HG02938 (cell line): Measurements from ENCODE around the gene STMN3.
"Not testable (repeated sequence)": the region's sequence is repeated elsewhere in the genome, so short reads cannot be mapped to it uniquely, and the experiment has no call there.

ENCODE experiments used
- ATAC-seq: cut with Tn5 transposase; IDR thresholded peaks from one replicate; pipeline ENCODE4 v1.9.1; 2021; ENCODE audit warnings: mild to moderate bottlenecking, moderate library complexity; ENCODE audit not compliant: unreplicated experiment

The STMN3 gene

DNA sequence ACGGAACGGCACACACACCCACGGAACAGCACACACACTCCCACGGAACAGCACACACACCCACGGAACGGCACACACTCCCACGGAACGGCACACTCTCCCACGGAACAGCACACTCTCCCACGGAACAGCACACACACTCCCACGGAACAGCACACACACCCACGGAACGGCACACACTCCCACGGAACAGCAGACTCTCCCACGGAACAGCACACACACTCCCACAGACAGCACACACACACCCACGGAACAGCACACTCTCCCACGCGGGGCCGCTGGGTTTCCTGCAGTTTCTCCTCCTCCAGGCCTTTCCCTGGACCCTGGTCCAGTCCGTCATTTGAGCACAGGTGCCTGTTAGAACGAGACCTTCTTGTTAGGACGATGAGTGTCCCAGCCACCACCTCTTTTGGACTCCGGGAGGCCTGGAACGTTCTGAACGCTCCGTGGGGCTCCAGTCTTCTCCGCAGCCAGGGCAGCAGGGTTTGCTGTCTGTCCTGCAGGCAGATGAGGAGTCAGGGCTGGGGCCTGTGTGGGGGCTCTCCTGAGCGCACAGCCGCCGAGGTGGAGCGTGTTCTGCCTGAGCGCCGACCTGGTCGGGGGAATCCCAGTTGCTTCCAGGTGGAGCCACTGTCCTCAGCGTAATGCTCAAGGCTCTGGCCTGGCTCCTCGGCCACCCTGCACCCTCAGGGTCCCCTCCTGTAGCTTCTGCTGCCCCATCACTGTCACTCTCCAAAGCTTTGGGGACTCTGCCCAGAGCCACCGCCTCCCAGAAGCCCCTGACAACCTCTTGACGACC lies 25.6 kb upstream of the STMN3 start:
- ATAC-seq = no peak

DNA sequence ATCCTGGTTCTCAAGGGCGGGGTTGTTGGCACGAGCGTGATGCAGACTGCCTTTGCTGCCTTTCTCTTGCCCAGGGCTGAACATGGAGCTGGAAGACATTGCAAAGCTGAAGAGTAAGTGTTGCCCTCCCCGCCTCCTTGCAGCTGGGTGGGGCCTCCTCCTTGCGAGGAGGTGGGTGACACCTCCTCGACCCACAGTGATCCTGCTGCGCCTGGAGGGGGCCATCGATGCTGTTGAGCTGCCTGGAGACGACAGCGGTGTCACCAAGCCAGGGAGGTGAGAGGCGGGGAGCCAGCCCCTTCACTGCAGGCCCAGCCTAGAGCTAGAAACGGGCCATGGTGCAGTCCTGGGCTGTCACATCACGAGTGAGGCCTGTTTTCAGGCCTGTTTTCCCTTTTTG lies 24.8 kb upstream of the STMN3 start:
- no peak for ATAC-seq

DNA sequence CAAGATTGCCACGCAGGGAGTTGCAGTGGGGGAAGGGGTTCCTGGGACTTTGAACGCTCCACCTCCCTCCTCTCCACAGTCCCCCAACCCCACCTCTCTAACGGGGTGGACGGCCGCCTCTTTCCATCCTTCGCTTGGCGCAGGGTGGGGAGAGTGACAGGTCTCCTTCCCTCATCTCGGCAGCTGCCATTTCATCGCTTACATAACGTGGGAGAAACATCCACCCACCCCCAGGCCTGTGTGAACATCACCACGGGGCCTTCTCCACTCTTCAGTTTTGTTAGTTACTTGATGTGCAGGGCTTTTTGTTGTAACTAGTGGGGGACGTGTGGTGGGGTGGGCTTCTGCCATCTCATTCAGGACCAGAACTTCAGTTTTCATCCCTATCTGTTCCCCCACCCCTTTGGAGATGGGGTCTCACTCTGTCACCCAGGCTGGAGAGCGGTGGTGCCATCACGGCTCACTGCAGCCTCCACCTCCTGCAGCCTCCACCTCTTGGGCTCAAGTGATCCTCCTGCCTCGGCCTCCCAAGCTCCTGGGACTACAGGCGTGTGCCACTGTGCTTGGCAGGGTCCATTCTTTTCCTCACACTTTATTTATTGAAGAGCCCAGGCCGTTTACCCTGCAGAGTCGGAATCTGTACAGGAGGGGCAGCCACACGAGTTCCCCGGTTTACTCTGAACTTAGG lies 22.6 kb upstream of the STMN3 start:
- no peak for ATAC-seq

DNA sequence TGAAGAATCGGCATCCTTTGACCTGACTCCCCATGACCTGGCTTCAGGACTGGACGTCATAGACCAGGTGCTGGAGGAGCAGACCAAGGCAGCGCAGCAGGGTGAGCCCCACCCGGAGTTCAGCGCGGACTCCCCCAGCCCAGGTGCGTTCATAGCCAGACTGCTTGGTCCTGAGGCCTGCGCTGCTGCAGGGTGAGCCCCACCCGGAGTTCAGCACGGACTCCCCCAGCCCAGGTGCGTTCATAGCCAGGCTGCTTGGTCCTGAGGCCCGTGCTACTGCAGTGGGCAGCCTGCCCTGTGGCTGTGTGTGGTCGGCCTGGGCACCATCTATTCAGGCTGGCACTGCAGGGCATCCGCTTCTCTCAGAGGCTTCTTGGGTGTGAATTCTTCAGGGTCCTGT lies 20.7 kb upstream of the STMN3 start:
- no peak for ATAC-seq

DNA sequence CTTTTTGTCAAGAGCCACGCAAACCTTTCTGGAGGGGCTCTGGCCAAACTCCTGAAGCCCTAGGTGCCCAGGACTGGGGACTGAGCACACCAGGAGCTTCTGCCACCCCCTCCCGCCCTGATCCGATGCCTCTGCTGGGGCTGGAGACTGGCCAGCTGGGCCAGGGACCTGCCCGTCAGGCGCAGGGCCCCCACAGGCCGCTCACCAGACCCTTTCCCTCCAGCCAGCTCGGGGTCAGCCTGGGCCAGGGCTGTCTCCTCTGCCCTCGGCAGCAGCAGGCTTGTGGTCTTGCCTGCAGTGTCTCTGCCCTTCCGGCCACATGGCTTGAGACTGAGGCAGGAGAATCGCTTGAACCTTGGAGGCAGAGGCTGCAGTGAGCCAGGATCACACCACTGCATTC lies 19.4 kb upstream of the STMN3 start:
- ATAC-seq = no peak

DNA sequence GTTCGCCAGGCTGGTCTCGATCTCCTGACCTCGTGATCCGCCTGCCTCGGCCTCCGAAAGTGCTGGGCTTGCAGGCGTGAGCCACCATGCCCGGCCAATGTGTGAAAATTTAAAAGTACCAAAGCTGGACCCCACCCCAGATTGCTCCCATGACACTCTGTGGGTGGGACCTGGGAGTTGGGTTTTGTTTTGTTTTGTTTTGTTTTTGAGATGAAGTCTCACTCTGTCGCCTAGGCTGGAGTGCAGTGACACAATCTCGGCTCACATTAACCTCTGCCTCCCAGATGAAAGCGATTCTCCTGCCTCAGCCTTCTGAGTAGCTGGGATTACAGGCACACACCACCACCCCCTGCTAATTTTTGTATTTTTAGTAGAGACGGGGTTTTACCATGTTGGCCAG lies 18.5 kb upstream of the STMN3 start:
- ATAC-seq = not testable (repeated sequence)

DNA sequence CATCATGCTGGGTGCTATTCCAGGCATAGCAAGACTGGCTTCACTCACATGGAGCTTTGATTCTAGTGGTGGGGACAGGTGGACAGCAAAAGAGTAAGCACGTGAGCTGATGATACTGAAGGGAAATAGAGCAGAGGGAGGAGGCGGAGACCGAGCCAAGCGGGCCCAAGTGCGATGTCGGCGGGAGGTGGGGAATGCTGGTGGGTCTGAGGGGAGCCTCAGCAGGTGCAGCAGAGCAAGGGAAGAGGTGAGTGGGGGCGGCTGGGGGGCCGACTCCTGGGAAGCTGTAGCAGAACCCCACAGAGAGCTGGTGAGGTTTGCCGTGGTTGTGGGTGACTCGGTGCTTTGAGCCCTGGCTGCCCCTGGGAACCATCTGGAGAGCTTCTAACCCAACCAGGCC lies 15.1 kb upstream of the STMN3 start:
- ATAC-seq = no peak

DNA sequence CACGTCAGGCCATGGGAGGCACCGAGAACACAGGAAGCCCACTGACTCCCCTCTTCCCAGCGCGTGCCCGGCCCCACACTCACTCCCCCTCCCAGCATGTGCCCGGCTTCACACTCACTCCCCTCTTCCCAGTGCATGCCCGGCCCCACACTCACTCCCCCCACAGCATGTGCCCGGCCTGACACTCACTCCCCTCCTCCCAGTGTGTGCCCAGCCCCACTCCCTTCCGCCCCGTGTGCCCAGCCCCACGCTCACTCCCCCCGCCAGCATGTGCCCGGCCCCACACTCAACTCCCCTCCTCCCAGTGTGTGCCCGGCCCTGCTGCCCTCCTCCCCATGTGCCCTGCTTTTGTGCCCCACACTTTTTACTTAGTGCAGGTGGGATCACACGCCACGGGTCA lies 14.6 kb upstream of the STMN3 start:
- ATAC-seq = no peak

DNA sequence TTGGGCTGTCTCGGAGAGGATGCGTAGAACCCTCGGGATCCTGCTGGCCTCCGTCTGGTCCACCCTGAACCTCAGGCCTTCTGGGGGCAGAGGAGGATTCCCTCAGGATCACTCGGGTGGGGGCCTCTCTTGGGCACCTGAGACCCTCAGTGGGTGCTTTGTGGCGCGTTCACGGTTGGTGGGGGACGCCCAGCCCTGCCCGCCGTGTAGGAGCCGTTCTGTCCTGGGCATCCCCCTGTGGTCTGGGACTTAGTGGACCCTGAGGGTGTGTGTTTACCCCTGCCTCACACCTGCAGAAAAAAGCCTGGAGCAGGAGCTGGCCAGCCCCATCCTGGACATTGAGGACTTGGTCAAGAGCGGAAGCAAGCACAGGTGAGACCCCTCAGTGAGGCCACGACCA lies 12.5 kb upstream of the STMN3 start:
- no peak for ATAC-seq

DNA sequence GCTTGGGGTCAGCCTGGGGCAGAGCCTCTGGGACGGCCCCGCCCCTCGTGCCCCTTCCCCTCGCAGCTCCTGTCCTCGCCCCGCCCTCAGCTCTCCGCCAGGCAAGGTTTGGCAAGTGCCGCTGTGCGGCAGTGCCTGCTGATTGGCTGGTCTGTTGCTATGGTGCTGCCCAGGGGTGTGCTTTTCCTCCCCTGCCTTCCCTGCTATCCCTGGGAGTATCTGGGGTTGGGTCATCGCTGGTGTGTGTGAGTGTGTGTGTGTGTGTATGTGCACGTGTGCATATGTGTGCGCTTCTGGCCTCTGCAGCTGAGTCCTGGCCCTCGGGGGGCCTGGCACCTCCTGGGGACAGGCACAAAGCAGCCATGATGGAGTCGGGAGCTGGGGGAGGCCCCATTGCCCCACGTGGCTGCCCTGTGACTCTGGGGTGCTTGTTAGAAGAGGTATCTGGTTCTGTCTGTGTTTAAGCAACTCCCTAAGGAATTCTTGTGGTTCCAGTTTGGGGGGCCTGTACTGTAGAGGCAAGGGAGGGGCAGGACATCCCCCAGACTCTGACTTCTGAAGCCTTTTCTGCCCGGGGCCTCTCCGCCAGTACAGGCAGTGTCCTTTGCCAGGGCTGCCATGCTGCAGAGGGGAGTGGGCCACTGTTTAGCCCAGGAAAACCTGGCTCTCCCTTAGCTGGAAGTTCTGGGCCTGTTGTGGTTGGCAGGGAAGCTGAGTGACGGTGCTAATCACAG lies 11.8 kb upstream of the STMN3 start:
- ATAC-seq = no peak

DNA sequence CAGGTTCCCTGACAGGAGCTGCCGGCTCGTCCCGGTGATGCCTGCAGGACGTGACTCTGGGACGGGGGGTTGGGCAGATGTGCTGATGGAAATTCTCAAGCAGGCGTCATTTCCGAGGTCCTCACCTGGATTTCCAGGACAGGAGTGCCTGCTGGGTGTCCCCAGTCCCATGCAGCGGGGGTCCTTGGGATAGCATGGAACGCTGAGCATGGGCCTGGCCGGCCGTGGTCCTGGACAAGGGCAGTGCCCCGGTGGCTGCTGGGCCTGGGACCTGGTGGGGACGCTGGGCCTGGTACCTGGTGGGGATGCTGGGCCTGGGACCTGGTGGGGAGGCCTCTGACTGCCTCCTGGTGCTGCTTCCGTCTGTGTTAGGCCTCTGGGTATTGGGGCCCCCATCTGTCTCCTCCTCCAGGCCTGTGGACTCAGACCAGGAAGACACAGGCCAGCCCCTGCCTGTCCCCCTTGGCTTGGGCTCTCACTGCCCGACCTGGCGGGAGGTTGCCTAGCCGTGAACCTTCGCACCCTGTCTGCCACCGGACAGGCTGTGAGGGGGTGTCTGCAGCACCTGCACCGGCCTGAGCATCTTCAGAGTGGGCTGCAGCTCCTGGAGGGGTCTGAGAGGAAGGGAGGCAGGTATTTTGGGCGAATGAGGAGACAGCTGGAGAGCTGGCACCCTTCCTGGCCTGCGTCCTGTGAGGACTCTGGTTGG lies 11.1 kb upstream of the STMN3 start:
- no peak for ATAC-seq

DNA sequence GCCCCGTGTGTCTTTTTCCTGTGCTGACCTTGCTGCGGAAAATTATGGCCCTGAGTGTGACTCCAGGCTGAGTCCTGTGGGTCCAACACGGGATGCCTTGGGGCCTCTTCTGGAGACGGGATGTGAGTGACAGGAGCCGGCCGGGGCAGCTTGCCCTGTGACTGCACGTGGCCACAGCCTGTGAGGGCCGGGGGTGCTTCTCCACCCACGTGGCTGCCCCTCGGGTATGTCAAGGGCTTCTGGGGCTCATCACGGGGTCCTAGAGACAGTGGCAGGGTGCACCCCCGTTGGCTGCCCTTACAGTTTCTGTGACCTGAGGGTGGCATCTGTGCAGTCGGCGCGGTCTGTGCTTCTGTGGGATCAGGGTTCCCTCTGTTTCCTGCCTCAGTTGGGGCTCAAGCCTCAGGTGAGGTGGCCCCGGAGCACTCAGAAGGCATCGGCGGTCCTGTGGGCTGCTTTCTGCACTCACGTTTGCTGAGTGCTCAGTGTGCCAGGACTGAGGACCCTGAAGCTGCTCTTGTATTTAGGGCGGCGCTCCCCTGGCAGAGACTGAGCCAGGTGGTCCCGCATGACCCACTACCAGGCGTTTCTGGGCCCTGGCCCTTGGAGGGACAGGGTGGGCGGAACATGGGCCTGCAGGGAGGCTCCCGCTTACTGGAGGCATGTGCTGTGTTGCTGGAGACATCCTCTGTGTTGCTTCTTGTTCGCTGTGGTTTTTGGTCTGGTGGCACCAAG lies 10.3 kb upstream of the STMN3 start:
- ATAC-seq = no peak

DNA sequence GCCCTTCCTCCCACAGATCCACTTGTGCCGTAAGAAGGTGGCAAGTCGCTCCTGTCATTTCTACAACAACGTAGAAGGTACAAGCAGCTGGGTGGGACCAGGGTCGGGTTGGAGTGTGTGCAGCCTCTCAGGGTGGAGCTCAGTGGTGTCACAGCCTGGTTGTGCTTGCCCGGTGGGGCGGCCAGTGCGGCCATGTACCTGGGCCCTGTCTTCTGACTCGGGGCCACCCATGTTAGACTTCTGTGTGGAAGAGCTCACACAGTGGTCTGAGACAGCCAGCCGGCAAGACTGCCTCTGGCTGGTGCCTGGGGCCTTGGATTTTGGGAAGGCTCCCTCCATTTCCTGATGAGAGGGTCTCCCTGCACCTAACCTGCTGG lies 9.6 kb upstream of the STMN3 start:
- no peak for ATAC-seq

DNA sequence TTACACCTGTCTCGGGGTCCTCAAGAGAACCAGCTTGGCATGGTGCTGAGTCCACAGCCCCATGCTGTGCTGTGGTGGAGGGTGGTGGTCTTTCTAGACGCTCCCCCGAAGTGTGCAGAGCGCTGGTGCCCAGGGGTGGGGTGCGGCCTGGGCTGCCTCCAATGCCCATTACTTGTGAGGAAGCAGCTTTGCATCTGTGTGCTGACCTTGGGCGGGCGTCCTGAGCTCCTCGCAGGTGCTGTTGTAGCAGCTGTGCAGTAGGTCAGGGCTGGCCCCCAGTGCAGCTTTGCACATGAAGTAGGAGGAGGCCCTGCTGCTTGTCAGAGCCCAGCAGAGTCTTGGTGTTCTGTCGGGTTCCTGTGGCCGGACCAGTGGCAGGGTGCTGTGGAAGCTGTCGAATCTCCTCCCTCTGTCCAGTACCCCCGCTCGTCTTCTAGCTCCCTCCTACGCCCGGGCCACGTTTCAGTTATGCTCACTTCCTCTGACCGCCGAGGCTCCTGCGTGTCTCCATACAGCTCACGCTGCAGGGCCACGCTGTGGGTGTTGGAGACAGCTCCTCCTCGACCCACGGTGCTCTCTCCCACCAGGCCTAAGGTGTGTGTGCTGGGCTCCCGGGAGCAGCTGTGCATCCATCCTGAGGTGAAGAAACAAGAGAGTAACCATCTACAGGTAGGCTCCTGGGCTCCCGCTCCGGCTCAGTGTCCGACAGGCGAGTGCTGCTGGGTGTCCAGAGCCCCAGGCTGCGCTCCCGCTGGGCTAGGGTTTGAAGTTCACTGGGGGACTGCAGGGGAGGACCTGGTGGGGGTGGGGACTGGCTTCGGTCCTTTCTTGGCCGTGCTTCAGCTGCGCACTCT lies 9.0 kb upstream of the STMN3 start:
- ATAC-seq = no peak

DNA sequence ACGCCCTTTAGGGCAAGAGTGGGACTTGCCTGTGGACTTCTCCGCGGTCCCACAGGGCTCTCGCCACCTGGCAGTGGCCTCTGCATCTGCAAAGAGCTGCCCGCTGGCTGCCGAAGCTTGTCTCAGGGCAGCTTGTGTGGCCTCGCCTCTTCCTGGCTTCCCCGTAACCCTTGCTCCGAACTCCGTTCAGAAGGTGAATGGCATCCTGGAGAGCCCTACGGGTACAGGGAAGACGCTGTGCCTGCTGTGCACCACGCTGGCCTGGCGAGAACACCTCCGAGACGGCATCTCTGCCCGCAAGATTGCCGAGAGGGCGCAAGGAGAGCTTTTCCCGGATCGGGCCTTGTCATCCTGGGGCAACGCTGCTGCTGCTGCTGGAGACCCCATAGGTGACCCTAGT lies 7.9 kb upstream of the STMN3 start:
- ATAC-seq = no peak

DNA sequence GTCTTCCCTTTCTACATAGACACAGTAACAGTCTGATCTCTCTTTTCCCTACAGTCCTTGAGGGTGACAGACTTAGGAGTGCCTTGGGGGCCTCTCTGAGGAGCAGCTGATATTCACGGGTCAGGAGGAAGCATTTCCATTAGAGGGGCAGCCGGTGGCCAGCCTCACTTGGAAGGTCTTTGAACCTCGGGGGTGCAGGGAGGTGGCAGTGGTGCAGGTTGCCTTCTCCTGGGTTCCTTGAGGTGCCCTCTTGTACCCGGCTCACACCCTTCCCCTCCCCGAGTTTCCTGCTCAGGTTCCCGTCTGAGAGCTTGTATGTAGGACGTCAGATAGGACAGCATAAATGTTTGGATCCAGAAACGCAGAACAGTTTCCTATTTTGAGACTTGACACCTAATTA lies 7.4 kb upstream of the STMN3 start:
- ATAC-seq = no peak

DNA sequence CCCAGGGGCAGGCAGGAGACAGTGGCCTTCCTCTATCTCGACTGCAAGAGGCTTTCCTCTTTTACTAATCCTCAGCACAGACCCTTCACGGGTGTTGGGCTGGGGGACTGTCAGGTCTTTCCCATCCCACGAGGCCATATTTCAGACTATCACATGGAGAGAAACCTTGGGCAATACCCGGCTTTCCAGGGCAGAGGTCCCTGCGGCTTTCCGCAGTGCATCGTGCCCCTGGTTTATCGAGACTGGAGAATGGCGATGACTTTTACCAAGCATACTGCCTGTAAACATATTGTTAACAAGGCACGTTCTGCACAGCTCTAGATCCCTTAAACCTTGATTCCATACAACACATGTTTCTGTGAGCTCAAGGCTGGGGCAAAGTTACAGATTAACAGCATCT lies 7.0 kb upstream of the STMN3 start:
- not testable (repeated sequence) for ATAC-seq

DNA sequence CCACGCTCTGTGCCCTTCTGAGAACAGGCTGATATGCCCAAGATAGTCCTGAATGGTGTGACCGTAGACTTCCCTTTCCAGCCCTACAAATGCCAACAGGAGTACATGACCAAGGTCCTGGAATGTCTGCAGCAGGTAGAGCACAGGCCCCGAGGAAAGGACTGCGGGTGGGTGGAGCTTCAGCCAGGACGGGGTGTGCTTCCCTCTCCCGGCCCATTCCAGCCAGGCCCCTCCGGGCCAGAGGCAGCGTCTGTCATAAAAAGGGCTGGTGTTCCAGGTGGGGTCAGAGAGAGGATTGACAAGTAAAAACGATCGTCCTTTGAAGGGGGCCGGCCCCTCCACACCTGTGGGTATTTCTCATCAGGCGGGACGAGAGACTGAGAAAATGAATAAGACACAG lies 6.1 kb upstream of the STMN3 start:
- no peak for ATAC-seq

DNA sequence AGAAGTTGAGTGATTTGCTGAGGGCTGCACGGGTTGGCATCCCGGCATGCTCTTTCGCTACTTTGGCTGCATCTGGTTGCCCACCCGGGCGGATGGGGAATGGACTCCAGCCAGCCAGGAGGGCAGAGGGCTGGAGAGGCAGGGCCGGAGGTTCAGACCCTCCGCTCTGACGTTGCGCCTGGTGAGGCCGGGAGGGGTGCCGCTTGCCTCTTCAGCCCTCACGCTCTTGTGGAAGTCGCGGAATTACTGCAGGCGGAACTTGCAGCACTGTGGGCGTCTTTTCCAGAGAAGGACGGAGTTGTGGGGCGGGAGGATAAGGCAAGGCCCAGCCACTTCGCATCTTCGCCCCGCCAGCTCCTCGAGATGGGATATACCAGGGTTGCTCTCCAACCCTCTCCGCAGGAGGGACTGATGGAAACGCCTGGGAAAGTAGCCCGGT lies 5.5 kb upstream of the STMN3 start:
- no peak for ATAC-seq
